ENCODE results near the gene CALD1. TPM values are rescaled to one million over a fixed set of nuclear protein-coding genes. Genes with fewer than 3 reads are reported as not detected.

CALD1 gene
- polyA plus RNA-seq, 1 donor from 2014 or later, result 8.0 TPM

GRCh38 chr7:134948246-134948645 lies 168.8 kb downstream of the CALD1 start:
- Histone ChIP-seq H3K36me3 (ENCODE audit: insufficient read depth, low read length) (peaks cover 6% of the 10 kb centered on the region), H3K4me2 (ENCODE audit: low read length) (no peak overlapping the region)

DNA sequence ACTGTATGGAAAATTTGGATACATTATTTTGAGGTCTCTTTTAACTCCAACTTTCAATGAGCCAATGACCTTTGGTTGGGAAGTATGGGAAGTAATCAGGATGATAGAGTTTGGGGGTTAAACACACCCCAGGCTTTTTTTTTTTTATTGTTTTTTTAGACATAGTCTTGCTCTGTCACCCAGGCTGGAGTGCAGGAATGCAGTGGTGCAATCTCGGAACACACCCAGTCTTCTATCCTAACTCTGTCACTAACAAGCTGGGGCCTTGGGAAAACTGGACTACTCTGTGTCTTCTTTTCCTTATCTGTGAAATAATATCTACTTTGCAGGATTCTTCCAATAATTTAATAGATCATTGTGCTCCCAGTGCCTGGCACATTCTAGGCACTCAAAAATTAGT lies 169.3 kb downstream of the CALD1 start:
- Histone ChIP-seq H2AFZ (ENCODE audit: low read depth, low read length) (no peak overlapping the region), H3K9me2 (ENCODE audit: insufficient read depth, low read length) (no peaks in the 10 kb centered on the region), H3K9ac (ENCODE audit: low read length) (no peak overlapping the region), H3F3A (ENCODE audit: insufficient read depth, low read length, poor library complexity, severe bottlenecking) (no peaks in the 10 kb centered on the region), H3K4me2 (ENCODE audit: low read length) (no peak overlapping the region), H3K36me3 (ENCODE audit: insufficient read depth, low read length) (peaks cover 6% of the 10 kb centered on the region), H3K79me2 (replicated peaks; ENCODE audit: insufficient read depth, low read length) (no peaks in the 10 kb centered on the region), H4K20me1 (ENCODE audit: insufficient read depth) (no peaks in the 10 kb centered on the region), H3K27ac (ENCODE audit: low read length) (no peak overlapping the region), H3K4me3 (ENCODE audit: low read length) (no peak overlapping the region), H3K27me3 (ENCODE audit: insufficient read depth, low read depth, low read length) (no peaks in the 10 kb centered on the region), H3K9me3 (ENCODE audit: low read length) (no peaks in the 10 kb centered on the region)
- TF ChIP-seq RAD21 (conservative IDR thresholded peaks at IDR 0.05) (no peak), EZH2 (IDR thresholded peaks at IDR 0.05; ENCODE audit: borderline replicate concordance, insufficient read depth, low read length, poor library complexity, severe bottlenecking) (no peak), MXI1 (conservative IDR thresholded peaks at IDR 0.05; ENCODE audit: poor library complexity, severe bottlenecking) (no peak), SMC3 (conservative IDR thresholded peaks at IDR 0.05; ENCODE audit: poor library complexity) (no peak), TAF1 (IDR thresholded peaks at IDR 0.05; ENCODE audit: low read depth) (no peak), REST (IDR thresholded peaks at IDR 0.05; ENCODE audit: borderline replicate concordance) (no peak), EP300 (conservative IDR thresholded peaks at IDR 0.05; ENCODE audit: poor library complexity, severe bottlenecking) (no peak)
- TF ChIP-seq, protein P1, sequence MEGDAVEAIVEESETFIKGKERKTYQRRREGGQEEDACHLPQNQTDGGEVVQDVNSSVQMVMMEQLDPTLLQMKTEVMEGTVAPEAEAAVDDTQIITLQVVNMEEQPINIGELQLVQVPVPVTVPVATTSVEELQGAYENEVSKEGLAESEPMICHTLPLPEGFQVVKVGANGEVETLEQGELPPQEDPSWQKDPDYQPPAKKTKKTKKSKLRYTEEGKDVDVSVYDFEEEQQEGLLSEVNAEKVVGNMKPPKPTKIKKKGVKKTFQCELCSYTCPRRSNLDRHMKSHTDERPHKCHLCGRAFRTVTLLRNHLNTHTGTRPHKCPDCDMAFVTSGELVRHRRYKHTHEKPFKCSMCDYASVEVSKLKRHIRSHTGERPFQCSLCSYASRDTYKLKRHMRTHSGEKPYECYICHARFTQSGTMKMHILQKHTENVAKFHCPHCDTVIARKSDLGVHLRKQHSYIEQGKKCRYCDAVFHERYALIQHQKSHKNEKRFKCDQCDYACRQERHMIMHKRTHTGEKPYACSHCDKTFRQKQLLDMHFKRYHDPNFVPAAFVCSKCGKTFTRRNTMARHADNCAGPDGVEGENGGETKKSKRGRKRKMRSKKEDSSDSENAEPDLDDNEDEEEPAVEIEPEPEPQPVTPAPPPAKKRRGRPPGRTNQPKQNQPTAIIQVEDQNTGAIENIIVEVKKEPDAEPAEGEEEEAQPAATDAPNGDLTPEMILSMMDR (IDR thresholded peaks at IDR 0.05; ENCODE audit: poor library complexity, severe bottlenecking), result no peak

More at GRCh38 chr7:134948246-134948645, 168.8 kb downstream of the CALD1 start:
- Histone ChIP-seq H3K79me2 (replicated peaks; ENCODE audit: insufficient read depth, low read length) (no peaks in the 10 kb centered on the region), H4K20me1 (ENCODE audit: insufficient read depth) (no peaks in the 10 kb centered on the region), H3K9me3 (ENCODE audit: low read length) (no peaks in the 10 kb centered on the region), H3K27me3 (ENCODE audit: insufficient read depth, low read depth, low read length) (no peaks in the 10 kb centered on the region), H3F3A (ENCODE audit: insufficient read depth, low read length, poor library complexity, severe bottlenecking) (no peaks in the 10 kb centered on the region), H3K4me3 (ENCODE audit: low read length) (no peak overlapping the region), H2AFZ (ENCODE audit: low read depth, low read length) (no peak overlapping the region), H3K9me2 (ENCODE audit: insufficient read depth, low read length) (no peaks in the 10 kb centered on the region), H3K9ac (ENCODE audit: low read length) (no peak overlapping the region), H3K27ac (ENCODE audit: low read length) (no peak overlapping the region)
- TF ChIP-seq, protein P1 (IDR thresholded peaks at IDR 0.05; ENCODE audit: poor library complexity, severe bottlenecking), result no peak
- TF ChIP-seq POLR2AphosphoS5 (IDR thresholded peaks at IDR 0.05), result no peak
- TF ChIP-seq RAD21 (conservative IDR thresholded peaks at IDR 0.05), result no peak
- TF ChIP-seq EP300 (conservative IDR thresholded peaks at IDR 0.05; ENCODE audit: poor library complexity, severe bottlenecking), result no peak
- no peak for TF ChIP-seq EZH2 (IDR thresholded peaks at IDR 0.05; ENCODE audit: borderline replicate concordance, insufficient read depth, low read length, poor library complexity, severe bottlenecking)
- no peak for TF ChIP-seq MXI1 (conservative IDR thresholded peaks at IDR 0.05; ENCODE audit: poor library complexity, severe bottlenecking)
- TF ChIP-seq SMC3 (conservative IDR thresholded peaks at IDR 0.05; ENCODE audit: poor library complexity), result no peak
- no peak for TF ChIP-seq REST (IDR thresholded peaks at IDR 0.05; ENCODE audit: borderline replicate concordance)
- no peak for TF ChIP-seq TAF1 (IDR thresholded peaks at IDR 0.05; ENCODE audit: low read depth)
